HEK293T (cell line): ENCODE data around the gene TMPRSS6.

Source experiments
- ARNT ChIP-seq: fragments of 450-650 bp; IDR thresholded peaks from 2 replicates; pipeline ENCODE4 v1.6.1; 2017; ENCODE audit warnings: mild to moderate bottlenecking
- BHLHE40 ChIP-seq: fragments of 450-650 bp; IDR thresholded peaks from 2 replicates; pipeline ENCODE4 v1.6.1; 2016; ENCODE audit warnings: mild to moderate bottlenecking, moderate library complexity, borderline replicate concordance
- ELF4 ChIP-seq: fragments of 450-650 bp; IDR thresholded peaks from 2 replicates; pipeline ENCODE4 v1.6.1; 2017; ENCODE audit warnings: antibody characterized with exemption
- FOXK2 ChIP-seq: fragments of 450-650 bp; IDR thresholded peaks from 2 replicates; pipeline ENCODE4 v1.6.1; 2016; ENCODE audit warnings: mild to moderate bottlenecking
- FOXM1 ChIP-seq: fragments of 450-650 bp; IDR thresholded peaks from 2 replicates; pipeline ENCODE4 v1.6.1; 2017; ENCODE audit warnings: mild to moderate bottlenecking, borderline replicate concordance
- LEF1 ChIP-seq: fragments of 450-650 bp; IDR thresholded peaks from 2 replicates; pipeline ENCODE4 v1.6.1; 2017; ENCODE audit warnings: mild to moderate bottlenecking, borderline replicate concordance
- NFRKB ChIP-seq: fragments of 450-650 bp; IDR thresholded peaks from 2 replicates; pipeline ENCODE4 v1.6.1; 2016; ENCODE audit warnings: mild to moderate bottlenecking, moderate library complexity
- PKNOX1 ChIP-seq: fragments of 450-650 bp; IDR thresholded peaks from 2 replicates; pipeline ENCODE4 v1.6.1; 2016
- SP1 ChIP-seq: fragments of 450-650 bp; IDR thresholded peaks from 2 replicates; pipeline ENCODE4 v1.6.1; 2017
- SUZ12 ChIP-seq: fragments of 450-650 bp; IDR thresholded peaks from 2 replicates; pipeline ENCODE4 v1.6.1; 2016; ENCODE audit warnings: mild to moderate bottlenecking
- ZNF384 ChIP-seq: fragments of 450-650 bp; IDR thresholded peaks from 2 replicates; pipeline ENCODE4 v1.6.1; 2016

GRCh38 chr22:37126383-37126782 lies 16.9 kb upstream of the TMPRSS6 start:
- TF ChIP-seq LEF1 (no peak), ZNF384 (no peak), PKNOX1 (no peak), SUZ12 (no peak), ARNT (no peak), ELF4 (no peak), SP1 (no peak), FOXM1 (no peak), BHLHE40 (no peak), FOXK2 (no peak), NFRKB (no peak)
